GM18505 (cell line): ENCODE results near the gene GNAI3.
A peak's percentile ranks its signal among the peaks of the same experiment; 100 is the strongest.

ENCODE experiments used
- ATAC-seq: cut with Tn5 transposase; IDR thresholded peaks from one replicate; pipeline ENCODE4 v1.9.1; 2021; ENCODE audit not compliant: unreplicated experiment
- POLR2A ChIP-seq: IDR thresholded peaks from 4 replicates; pipeline ENCODE4 v1.6.1; 2011; ENCODE audit warnings: borderline replicate concordance; ENCODE audit not compliant: insufficient read depth, insufficient read length; ENCODE audit errors: extremely low read depth

The GNAI3 gene

DNA sequence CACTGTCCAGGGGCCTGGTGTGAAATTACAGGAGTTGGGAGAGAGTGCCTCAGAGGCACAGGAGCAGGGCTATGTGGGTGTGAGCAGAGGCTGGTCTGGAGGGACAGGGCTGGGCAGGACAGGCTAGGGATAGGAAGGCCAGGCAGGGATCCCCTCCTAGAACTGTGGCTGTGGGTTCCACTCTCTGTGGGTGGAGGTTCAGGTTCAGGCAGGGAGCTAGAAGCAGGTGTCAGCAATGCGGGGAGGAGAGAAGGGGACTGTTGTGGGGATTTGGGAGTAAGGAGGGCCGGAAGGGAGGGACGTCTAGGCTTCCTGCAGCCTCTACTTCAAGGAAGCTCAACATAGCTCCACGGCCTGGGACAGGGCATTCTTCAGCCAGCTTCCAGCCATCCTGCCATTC lies 17.0 kb upstream of the GNAI3 start:
- no peak for TF ChIP-seq POLR2A
- ATAC-seq, result no peak

DNA sequence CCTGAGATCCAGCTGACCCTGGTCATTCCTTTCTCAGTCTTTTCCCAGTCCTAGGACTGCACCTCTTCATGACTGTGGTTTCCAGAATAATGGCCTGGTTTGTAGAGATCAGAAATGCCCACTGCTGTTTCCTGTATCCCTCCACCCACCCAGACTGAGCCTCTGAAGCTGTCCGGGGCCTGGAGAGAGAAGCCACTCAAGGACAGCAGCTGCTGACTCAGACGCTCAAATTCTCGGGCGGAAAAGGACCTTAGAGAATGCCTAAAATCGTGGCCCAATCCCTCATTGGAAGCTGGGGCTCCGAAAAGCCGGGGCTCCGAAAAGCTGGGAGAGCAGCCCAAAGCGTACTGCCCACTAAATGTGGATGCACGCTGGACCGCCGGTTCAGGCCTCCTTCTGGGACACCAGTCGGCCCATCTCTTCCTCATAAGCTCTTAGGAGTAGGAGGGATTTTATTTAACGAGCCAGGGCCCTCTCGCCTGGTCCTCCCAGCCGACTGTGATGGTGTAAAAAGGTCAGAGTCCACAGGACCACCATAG lies 16.5 kb upstream of the GNAI3 start:
- ATAC-seq, result no peak
- no peak for TF ChIP-seq POLR2A

DNA sequence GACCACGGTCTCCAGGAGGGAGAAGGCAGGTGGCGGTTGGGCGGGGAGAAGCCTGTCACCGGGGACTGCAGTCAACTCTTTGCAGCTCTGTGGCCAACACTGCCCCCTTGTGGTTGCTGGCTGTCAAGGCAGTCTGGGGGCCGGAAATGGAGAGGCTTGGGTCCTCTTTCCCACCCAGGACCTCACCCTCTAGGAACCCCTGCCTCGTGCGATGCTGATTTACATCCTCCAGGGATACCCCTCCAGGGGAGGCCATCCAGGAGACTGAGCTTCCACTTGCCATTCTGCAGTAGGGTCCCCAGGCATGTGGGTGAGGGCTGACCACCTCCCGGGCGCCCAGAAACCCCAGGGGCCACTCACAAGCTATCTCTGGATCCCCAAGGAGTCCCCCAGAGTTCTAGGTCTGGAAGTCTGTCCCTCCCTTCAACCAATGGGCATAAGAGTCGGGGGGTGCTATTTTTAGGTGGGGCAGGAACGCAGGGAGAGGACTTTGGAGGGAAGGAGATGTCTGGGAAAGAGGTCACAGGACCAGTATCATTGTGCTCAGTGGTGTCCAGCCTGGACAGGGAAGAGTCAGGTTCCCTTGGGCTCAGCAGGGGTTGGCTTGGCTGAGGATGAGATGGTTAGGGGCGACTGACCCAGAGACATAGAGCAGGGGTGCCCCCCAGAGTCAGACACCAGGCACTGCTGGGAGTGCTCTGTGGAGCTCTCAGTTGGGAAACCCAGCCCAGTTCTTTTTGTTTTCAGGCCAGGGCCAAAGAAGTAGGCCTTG lies 15.9 kb upstream of the GNAI3 start:
- TF ChIP-seq POLR2A, result no peak
- ATAC-seq, result peak; percentile 52

DNA sequence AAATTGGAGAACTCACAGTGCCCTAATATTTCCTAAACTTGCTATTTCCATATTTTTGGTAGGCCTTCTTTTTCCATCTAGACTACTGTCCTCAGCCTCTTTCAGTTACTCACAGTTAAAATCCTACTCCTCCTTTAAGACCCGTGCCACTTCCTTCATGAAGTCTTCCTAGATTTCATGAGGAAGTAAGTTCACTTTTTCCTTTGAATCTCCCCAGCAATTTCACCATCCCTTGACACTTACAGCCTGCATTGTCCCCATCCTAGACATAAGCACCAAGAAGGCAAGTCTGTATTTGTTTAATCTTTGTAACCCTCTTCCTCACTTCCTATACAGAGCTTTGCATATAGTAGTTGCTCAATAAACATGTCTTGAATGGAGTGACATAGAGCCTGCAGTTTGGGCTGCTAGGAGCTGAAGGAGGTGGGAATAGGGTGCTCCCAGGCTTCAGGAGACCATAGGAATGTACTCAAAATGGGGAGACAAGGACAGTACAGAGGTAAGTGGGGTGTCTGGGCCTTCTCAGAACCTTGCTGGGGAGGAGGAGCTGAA lies 14.0 kb upstream of the GNAI3 start:
- TF ChIP-seq POLR2A, result no peak
- ATAC-seq, result no peak

DNA sequence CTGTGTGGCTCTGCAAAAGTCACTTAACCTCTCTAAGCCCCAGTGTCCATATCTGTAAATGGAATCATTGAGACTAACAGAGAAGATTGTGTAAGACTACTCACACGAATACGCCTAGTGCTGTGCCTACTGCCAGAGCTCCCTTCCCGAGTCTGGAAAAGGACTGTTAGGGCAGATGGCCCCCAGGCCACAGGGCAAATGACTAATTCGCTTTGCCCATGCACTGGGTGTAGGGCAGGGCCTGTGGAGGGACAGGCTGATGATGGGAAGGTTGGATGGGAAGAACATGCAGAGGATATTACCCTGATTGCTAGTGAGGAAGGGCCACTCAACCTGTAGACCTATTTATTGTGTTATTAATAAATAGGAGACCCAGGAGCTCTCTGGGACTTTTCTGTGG lies 12.9 kb upstream of the GNAI3 start:
- no peak for TF ChIP-seq POLR2A
- ATAC-seq, result no peak

DNA sequence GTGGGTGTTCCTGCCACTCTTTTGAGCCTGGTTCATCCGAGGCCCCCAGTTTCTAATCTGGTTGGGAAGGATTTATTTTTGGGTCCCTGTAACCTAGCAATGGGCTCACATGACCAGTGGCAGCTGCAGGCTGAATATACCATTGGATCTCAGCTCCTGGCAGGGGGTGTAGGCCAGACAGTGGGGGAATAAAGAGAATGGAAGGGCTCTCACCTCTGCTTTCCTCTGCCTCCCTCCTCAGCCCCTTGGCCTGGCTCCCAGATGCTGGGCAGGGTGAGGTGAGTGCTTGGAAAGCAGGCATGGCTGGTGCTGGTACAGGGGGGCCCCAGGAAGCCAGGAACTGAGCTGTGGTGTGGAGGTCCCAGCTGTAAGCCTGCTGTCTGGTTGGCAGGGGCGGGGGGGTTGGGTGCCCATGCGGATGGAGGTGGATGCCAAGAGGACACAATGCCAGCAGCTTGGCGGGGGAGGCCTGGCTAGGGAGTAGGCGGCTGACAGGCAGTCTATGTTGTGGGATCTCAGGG lies 12.4 kb upstream of the GNAI3 start:
- TF ChIP-seq POLR2A, result no peak
- ATAC-seq, result no peak

DNA sequence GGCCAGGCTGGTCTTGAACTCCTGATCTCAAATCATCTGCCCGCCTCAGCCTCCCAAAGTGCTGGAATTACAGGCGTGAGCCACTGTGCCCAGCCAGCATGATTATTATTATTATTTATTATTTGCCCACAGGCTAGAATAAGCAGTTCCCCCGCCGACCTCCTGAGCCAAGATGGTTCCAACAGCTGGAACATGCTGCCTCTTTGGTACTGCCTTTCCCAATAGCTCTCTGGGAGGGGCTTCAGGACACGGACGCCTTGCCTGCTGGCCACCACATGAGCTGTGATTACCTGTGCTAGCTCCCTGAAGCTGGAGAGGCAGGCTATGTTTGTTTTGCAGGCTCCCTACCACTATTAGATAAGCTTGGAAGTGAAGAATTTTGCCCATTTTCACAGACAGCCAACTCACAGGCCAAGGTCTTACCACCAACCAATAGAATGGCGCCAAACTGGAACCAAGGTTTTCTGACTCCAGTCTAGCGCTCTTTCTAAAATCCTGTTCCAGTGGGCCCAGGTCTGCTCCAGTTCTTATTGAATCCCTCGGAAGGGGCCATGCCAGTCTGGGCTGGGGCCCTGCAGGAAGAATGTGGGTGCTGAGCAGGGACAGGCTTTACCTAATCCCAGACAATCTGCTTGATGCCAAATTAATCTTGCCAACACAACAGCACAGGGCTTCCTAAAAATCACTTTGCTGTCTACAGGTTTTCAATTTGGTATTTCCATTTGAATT lies 10.8 kb upstream of the GNAI3 start:
- no peak for TF ChIP-seq POLR2A
- no peak for ATAC-seq

DNA sequence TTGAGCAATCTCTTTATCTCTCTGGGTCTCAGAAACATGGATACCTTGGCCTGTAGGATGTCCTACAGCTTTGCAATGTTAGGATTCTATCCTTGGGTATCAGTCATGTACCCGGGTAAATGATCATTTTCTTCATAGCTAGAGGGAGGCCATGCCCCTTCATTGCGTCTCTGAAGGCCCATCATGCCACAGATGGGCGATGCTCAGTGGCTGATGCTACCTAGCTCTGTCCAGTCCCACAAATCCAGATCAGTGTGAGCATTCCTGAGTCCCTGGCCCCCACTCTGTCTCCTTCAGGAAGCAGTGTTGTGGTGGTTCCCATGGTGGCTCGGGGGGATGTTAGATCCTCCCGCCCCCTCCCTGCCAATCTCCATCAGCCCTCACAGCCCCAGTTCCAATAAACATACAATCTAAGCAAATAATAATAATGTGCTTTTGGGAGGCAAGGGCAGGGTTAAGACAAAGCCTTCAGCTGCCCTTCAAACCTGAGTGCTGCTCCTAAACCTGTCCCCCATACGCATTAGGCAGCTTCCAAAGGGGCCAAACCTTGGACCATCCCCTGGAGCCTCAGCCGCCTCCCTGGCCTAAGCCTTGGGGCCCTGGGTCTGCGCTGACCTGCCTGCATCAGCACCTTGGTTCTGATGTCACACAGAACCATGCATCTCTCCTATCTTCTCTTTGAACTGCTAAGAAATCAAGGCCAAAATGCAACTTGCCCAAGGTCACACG lies 9.4 kb upstream of the GNAI3 start:
- no peak for ATAC-seq
- no peak for TF ChIP-seq POLR2A

DNA sequence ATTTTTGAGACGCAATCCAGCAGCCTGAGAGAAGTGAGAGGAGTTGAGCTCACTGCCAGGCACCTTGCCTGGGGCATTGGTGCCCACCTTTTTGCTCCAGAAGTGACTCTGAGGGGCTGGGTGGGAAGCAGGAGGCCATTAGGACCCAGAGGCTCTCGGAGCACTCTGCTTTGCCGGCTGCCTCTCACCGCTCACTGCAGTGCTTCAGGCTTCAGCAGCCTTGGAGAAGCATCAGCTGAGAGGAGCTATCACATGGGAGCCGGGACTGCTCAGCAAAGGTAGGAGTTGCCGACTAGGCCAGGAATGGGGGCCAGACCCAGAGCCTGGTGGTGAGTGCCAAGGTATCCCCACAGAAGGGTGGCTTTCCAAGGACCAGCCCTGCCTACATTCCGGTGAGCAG lies 8.7 kb upstream of the GNAI3 start, which contains the start of gene GPR61:
TSS of gene GPR61 (plus strand) at position 197 of the 400 bp plus-strand sequence. CDS start 3,151 bp downstream, outside the sequence.
- no peak for ATAC-seq
- TF ChIP-seq POLR2A, result no peak

DNA sequence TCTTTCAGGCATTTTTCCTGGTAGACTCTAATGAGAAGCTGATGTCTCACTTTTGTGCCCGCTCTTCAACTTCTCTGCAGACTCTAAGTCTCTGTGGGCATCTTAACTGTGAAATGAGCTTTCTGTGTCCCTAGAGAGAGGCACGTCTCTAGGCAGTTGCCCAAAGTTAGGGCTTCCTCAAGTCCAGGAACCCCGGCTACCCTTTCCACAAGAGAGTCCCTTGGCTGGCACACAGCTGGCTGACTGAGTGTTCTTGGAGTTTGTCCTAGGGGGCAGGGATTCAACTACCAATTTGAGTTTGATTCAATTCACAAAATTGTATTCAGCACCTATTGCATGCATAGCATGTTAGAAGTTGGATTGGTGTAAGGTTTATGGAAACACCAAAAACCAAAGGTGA lies 7.3 kb upstream of the GNAI3 start:
- ATAC-seq, result no peak
- TF ChIP-seq POLR2A, result no peak

DNA sequence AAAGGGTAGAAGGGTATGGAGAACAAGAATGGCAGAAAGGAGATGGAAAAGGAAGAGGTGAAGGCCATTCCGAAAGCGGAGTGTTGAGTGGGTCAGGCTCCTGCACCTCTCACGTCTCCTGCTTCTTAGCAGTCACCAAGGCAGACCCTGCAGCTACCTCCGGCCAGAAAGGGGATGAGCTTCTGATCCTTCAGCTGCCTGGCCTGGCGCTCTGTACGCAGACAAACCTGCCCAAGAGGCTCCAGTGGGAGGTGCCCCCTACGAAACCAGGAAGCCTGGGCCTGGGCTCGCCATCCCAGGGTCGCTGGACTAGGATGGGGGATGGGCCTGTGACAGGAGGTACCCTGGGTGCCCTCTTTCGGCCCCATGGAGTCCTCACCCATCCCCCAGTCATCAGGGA lies 5.8 kb upstream of the GNAI3 start:
- no peak for TF ChIP-seq POLR2A
- no peak for ATAC-seq

DNA sequence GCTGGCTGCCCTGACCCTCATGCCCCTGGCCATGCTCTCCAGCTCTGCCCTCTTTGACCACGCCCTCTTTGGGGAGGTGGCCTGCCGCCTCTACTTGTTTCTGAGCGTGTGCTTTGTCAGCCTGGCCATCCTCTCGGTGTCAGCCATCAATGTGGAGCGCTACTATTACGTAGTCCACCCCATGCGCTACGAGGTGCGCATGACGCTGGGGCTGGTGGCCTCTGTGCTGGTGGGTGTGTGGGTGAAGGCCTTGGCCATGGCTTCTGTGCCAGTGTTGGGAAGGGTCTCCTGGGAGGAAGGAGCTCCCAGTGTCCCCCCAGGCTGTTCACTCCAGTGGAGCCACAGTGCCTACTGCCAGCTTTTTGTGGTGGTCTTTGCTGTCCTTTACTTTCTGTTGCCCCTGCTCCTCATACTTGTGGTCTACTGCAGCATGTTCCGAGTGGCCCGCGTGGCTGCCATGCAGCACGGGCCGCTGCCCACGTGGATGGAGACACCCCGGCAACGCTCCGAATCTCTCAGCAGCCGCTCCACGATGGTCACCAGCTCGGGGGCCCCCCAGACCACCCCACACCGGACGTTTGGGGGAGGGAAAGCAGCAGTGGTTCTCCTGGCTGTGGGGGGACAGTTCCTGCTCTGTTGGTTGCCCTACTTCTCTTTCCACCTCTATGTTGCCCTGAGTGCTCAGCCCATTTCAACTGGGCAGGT lies 5.0 kb upstream of the GNAI3 start:
- ATAC-seq, result no peak
- TF ChIP-seq POLR2A, result no peak
